HG02759 (cell line): ENCODE measurements around the gene MCM7.
A peak's percentile ranks its signal among the peaks of the same experiment; 100 is the strongest.

Source experiments
- ATAC-seq: cut with Tn5 transposase; IDR thresholded peaks from one replicate; pipeline ENCODE4 v1.9.1; 2021; ENCODE audit warnings: mild to moderate bottlenecking, moderate library complexity; ENCODE audit not compliant: unreplicated experiment

Gene MCM7

GRCh38 chr7:100124301-100125230 is 23.4 kb upstream of the MCM7 start:
- ATAC-seq, result no peak

- no peak for ATAC-seq
Measured at GRCh38 chr7:100122568-100122967, 21.4 kb upstream of the MCM7 start.

GRCh38 chr7:100122067-100122466 is 20.9 kb upstream of the MCM7 start:
- ATAC-seq, result no peak

GRCh38 chr7:100120733-100121036 is 19.5 kb upstream of the MCM7 start:
- ATAC-seq, result no peak

GRCh38 chr7:100119970-100120732 is 19.0 kb upstream of the MCM7 start:
- ATAC-seq, result peak; percentile 31

GRCh38 chr7:100119072-100119969 is 18.1 kb upstream of the MCM7 start, which contains the start of the genes CNPY4 and TAF6:
TSS of gene CNPY4 (plus strand) at chr7:100119634. CDS start at chr7:100119745, 111 bp downstream.
TSS of gene TAF6 (minus strand) at chr7:100119358. CDS start at chr7:100114209, 5,149 bp downstream.
- ATAC-seq, result peak; percentile 71

- ATAC-seq, result no peak
Measured at GRCh38 chr7:100118388-100119071, 17.3 kb upstream of the MCM7 start.

GRCh38 chr7:100115026-100115425 is 13.8 kb upstream of the MCM7 start:
- no peak for ATAC-seq

GRCh38 chr7:100111914-100112313 is 10.7 kb upstream of the MCM7 start:
- no peak for ATAC-seq

GRCh38 chr7:100111156-100111555 is 10.0 kb upstream of the MCM7 start:
- ATAC-seq, result no peak

GRCh38 chr7:100109521-100110163 is 8.4 kb upstream of the MCM7 start:
- no peak for ATAC-seq

GRCh38 chr7:100107890-100108289 is 6.7 kb upstream of the MCM7 start:
- no peak for ATAC-seq

GRCh38 chr7:100107125-100107737 is 6.0 kb upstream of the MCM7 start:
- no peak for ATAC-seq

GRCh38 chr7:100106633-100107032 is 5.4 kb upstream of the MCM7 start:
- ATAC-seq, result no peak

GRCh38 chr7:100105534-100105933 is 4.3 kb upstream of the MCM7 start:
- ATAC-seq, result no peak

- no peak for ATAC-seq
Measured at GRCh38 chr7:100102950-100103840, 2.0 kb upstream of the MCM7 start.

GRCh38 chr7:100100420-100101015 is 679 bp downstream of the MCM7 start:
- peak; percentile 72 for ATAC-seq

- ATAC-seq, result no peak
Measured at GRCh38 chr7:100099452-100099851, 1.7 kb downstream of the MCM7 start.
